Thoracic aorta (tissue), 2 donors: ENCODE results near the gene DYRK1A. TPM values are rescaled to one million over a fixed set of nuclear protein-coding genes. Genes with fewer than 3 reads are reported as not detected.
"Not testable (repeated sequence)": the region's sequence is repeated elsewhere in the genome, so short reads cannot be mapped to it uniquely, and the experiment has no call there.

Source experiments
- ATAC-seq: fragments of 150-250 bp; one replicate; pipeline ENCODE4 v1.8.0; 2017; ENCODE audit warnings: low read depth; ENCODE audit not compliant: insufficient number of reproducible peaks, low FRiP score
- DNase-seq: peaks from one replicate; pipeline ENCODE4 v3.0.0-alpha.2; 2020; ENCODE audit warnings: low spot score
- H3K27ac ChIP-seq, 2 donors: fragments of 200-600 bp; sonication (generic); 1 replicate in 1 of 2; 2 replicates in 1 of 2; pipeline ENCODE4 v1.5.1; 2016; ENCODE audit warnings: mild to moderate bottlenecking in 2 of 2, moderate library complexity in 2 of 2
- H3K27me3 ChIP-seq: fragments of 200-600 bp; sonication (generic); replicated peaks from 2 replicates; pipeline ENCODE4 v1.6.0; 2016; ENCODE audit warnings: mild to moderate bottlenecking; ENCODE audit not compliant: insufficient read depth
- H3K36me3 ChIP-seq: fragments of 200-600 bp; sonication (generic); one replicate; pipeline ENCODE4 v1.5.1; 2016
- H3K4me1 ChIP-seq, 2 donors: fragments of 200-600 bp; sonication (generic); 1 replicate in 1 of 2; 2 replicates in 1 of 2; pipeline versions ENCODE4 v1.5.1 to v1.6.0; 2016; ENCODE audit warnings: low read depth in 2 of 2, mild to moderate bottlenecking in 1 of 2; ENCODE audit not compliant: control insufficient read depth in 1 of 2
- H3K4me3 ChIP-seq: fragments of 200-600 bp; sonication (generic); 2 replicates; pipeline ENCODE4 v1.5.1; 2016; ENCODE audit warnings: mild to moderate bottlenecking
- H3K9me3 ChIP-seq: fragments of 200-600 bp; sonication (generic); 2 replicates; pipeline ENCODE4 v1.5.1; 2016
- total RNA-seq, 2 donors: library from RNA; depleted of rRNA; stranded (reverse); fragments of >200 nt; gene quantifications; one replicate each; pipeline versions ENCODE4 v1.1.0 to v1.2.3, GENCODE V29; 2016
- TF ChIP-seq, protein P1 (sequence below): fragments of 200-600 bp; sonication (generic); IDR thresholded peaks from one replicate; pipeline ENCODE4 v1.5.1; 2019; ENCODE audit warnings: antibody characterized with exemption

Gene DYRK1A
- total RNA-seq, 2 donors from 2014 or later, result 77.2 to 93.8 TPM

DNA sequence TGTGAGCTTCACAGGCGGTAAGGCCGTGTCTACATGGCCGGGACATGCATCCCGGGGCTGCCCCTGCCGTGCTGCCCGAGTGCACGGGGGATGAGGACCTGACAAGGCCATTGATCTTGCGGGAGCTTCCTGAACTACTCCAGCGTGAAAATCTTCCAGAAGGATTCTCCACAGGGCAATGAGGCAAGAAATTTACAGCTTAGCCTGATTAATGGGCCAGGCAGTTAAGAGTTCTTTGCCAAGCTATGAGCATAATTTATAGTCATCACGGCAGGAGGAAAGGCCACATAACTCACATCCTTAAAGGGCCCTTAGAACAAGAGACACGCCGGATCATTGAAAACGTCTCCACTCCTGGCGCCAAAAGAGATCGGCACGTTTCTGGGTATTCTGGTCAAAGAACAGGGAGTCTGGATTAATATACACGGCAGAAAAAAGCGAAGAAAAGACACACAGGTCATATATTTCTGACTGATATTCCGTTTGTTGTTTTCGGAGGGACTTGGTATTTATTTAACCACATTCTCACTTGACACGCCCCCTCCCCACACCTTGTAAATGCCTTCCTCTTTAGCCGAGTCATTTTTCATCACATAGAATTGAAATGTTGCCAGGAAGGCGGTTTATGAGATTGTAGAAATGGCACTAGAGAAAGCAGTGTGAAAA lies 180.5 kb downstream of the DYRK1A start:
- Histone ChIP-seq H3K4me3 (no peak overlapping the region), H3K36me3 (no peaks in the 10 kb centered on the region), H3K9me3 (peaks cover 3% of the 10 kb centered on the region), H3K27me3 (no peaks in the 10 kb centered on the region), H3K4me1 (peaks cover 0 to 10% of the 10 kb centered on the region in 2 donors), H3K27ac (no peak overlapping the region)
- TF ChIP-seq, protein P1, sequence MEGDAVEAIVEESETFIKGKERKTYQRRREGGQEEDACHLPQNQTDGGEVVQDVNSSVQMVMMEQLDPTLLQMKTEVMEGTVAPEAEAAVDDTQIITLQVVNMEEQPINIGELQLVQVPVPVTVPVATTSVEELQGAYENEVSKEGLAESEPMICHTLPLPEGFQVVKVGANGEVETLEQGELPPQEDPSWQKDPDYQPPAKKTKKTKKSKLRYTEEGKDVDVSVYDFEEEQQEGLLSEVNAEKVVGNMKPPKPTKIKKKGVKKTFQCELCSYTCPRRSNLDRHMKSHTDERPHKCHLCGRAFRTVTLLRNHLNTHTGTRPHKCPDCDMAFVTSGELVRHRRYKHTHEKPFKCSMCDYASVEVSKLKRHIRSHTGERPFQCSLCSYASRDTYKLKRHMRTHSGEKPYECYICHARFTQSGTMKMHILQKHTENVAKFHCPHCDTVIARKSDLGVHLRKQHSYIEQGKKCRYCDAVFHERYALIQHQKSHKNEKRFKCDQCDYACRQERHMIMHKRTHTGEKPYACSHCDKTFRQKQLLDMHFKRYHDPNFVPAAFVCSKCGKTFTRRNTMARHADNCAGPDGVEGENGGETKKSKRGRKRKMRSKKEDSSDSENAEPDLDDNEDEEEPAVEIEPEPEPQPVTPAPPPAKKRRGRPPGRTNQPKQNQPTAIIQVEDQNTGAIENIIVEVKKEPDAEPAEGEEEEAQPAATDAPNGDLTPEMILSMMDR, result no peak
- DNase-seq (no peak), ATAC-seq (no peak)

GRCh38 chr21:37547615-37548200 lies 181.1 kb downstream of the DYRK1A start:
- Histone ChIP-seq H3K27me3 (no peaks in the 10 kb centered on the region), H3K36me3 (no peaks in the 10 kb centered on the region), H3K4me3 (no peak overlapping the region), H3K27ac (no peak overlapping the region), H3K4me1 (peaks cover 0 to 10% of the 10 kb centered on the region in 2 donors), H3K9me3 (peaks cover under 1% of the 10 kb centered on the region)
- TF ChIP-seq, protein P1, result no peak
- DNase-seq, result no peak
- ATAC-seq, result no peak

GRCh38 chr21:37548521-37548981 lies 182.0 kb downstream of the DYRK1A start:
- Histone ChIP-seq H3K4me3 (no peak overlapping the region), H3K27me3 (no peaks in the 10 kb centered on the region), H3K27ac (no peak overlapping the region), H3K4me1 (peaks cover 0 to 19% of the 10 kb centered on the region in 2 donors), H3K36me3 (no peaks in the 10 kb centered on the region), H3K9me3 (no peaks in the 10 kb centered on the region)
- DNase-seq, result no peak
- ATAC-seq, result no peak
- TF ChIP-seq, protein P1, result no peak

- H3K9me3 ChIP-seq, ATAC-seq, H3K27me3 ChIP-seq, H3K4me3 ChIP-seq, H3K27ac ChIP-seq, DNase-seq, H3K36me3 ChIP-seq: not testable (repeated sequence)
- peaks cover 0 to 20% of the 10 kb centered on the region in 2 donors for H3K4me1 ChIP-seq
Measured at GRCh38 chr21:37549730-37550129, 183.2 kb downstream of the DYRK1A start.

- H3K27ac ChIP-seq, result no peak overlapping the region
- no peak for ATAC-seq
- no peak overlapping the region for H3K4me3 ChIP-seq
- DNase-seq, result no peak
- H3K27me3 ChIP-seq, result no peaks in the 10 kb centered on the region
- TF ChIP-seq, protein P1, result no peak
- no peaks in the 10 kb centered on the region for H3K9me3 ChIP-seq
- peaks cover 0 to 20% of the 10 kb centered on the region in 2 donors for H3K4me1 ChIP-seq
- H3K36me3 ChIP-seq, result no peaks in the 10 kb centered on the region
Measured at GRCh38 chr21:37550157-37550556, 183.6 kb downstream of the DYRK1A start.
